Fibroblast of lung (primary cell): ENCODE results near the gene NXPH3.
"Not testable (repeated sequence)": the region's sequence is repeated elsewhere in the genome, so short reads cannot be mapped to it uniquely, and the experiment has no call there.

Source experiments
- CTCF ChIP-seq, 2 donors: IDR thresholded peaks in 1 of 2; conservative IDR thresholded peaks in 1 of 2; 1 replicate in 1 of 2; 2 replicates in 1 of 2; pipeline ENCODE4 v1.5.1; 2011 to 2012; ENCODE audit warnings: low read length in 2 of 2, control low read depth in 1 of 2, inconsistent platforms in 1 of 2, low read depth in 1 of 2, mild to moderate bottlenecking in 1 of 2
- EZH2 ChIP-seq: IDR thresholded peaks from 2 replicates; pipeline ENCODE4 v1.5.1; 2012; ENCODE audit warnings: low read length, control low read depth, mild to moderate bottlenecking; ENCODE audit errors: missing control alignments

DNA sequence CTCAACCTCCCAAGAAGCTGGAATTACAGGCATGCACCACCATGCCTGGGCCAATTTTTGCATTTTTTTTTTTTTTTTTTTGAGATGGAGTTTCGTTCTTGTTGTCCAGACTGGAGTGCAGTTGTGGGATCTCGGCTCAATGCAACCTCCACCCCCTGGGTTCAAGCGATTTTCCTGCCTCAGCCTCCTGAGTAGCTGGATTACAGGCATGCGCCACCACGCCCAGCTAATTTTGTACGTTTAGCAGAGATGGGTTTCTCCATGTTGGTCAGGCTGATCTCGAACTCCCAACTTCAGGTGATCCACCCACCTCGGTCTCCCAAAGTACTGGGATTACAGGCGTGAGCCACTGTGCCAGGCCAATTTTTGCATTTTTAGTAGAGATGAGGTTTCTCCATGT is 24.9 kb upstream of the NXPH3 start:
- TF ChIP-seq EZH2; CTCF (conservative IDR thresholded peaks at IDR 0.05 in 1 of 2, IDR thresholded peaks at IDR 0.05 in 1 of 2; ENCODE audit: low read depth in 1 of 2, low read length in 2 of 2): not testable (repeated sequence)
